NOMO-1 (cell line): ENCODE measurements around the gene PSMD12.
"Not testable (repeated sequence)": the region's sequence is repeated elsewhere in the genome, so short reads cannot be mapped to it uniquely, and the experiment has no call there.

ENCODE experiments used
- DNase-seq, 2 experiments: peaks; one replicate each; lab custom pipeline; 2025; ENCODE audit not compliant: unreplicated experiment in 2 of 2; lab: John Stamatoyannopoulos, UW

PSMD12 gene

DNA sequence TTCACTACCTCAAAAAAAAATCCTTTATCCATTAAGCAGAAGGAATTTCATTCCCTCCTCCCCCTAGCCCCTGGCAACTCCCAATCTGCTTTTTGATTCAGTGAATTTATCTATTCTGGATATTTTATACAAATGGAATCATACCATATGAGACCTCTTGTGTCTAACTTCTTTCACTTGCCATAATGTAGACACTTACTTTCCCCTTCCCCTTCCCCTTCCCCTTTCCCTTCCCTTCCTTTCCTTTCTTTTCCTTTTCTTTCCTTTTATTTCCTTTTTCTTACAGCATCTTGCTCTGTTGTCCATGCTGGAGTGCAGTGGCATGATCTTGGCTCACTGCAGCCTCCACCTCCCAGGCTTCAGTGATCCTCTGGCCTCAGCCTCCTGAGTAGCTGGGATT is 50.5 kb downstream of the PSMD12 start:
- no peak for DNase-seq

DNA sequence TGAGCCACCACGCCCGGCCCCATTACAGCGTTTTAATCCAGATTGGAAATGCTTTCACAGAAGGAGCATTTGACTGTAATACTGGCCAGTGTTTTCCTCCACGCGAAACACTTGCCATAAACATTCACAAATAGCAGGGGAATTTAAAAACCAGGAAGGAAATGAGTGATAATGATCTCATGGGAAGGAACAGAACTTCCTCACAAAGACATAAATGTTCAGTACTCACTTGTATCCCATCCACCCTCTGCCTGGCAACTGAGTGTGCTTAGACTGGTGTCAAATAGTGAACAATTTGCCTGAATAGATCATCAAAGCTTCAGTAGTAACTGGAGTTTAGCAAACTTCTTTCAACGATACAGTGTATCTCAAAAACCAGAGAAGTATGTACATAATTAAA is 54.1 kb downstream of the PSMD12 start:
- peak in 1 of 2 experiments; percentile 30 for DNase-seq

DNA sequence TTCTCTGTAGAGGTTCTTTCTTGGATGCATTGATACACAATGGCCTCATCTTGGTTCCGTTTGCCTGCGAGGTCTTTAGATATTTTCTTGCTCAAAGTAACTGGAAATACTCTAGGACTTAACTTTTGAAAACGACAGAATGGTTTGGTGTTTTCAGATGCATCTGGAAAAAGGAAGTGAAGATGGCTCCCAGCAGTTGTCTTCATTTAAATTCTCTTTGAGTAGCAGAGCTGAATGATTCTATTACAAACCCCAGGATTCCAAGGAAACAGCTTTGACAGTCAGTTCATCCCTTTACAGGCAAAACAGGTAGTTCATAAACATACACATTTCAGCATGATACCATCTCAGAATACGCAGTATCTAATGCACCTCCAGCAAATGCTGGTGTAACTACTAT is 54.8 kb downstream of the PSMD12 start:
- DNase-seq: peak in 1 of 2 experiments; percentile 41

DNA sequence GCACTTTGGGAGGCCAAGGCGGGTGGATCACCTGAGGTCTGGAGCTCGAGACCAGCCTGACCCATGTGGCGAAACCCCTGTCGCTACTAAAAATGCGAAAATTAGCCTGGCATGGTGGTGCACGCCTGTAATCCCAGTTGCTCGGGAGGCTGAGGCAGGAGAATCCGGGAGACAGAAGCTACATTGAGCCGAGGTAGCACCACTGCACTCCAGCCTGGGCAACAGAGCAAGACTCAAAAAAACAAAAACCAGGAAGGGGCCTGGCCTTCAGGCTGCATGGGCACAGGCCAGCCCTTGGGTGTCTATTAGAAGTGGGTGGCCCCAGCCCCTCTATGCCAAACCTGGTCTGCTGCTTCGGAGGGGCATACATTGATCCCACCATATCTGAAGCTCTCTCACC is 56.0 kb downstream of the PSMD12 start:
- no peak for DNase-seq

DNA sequence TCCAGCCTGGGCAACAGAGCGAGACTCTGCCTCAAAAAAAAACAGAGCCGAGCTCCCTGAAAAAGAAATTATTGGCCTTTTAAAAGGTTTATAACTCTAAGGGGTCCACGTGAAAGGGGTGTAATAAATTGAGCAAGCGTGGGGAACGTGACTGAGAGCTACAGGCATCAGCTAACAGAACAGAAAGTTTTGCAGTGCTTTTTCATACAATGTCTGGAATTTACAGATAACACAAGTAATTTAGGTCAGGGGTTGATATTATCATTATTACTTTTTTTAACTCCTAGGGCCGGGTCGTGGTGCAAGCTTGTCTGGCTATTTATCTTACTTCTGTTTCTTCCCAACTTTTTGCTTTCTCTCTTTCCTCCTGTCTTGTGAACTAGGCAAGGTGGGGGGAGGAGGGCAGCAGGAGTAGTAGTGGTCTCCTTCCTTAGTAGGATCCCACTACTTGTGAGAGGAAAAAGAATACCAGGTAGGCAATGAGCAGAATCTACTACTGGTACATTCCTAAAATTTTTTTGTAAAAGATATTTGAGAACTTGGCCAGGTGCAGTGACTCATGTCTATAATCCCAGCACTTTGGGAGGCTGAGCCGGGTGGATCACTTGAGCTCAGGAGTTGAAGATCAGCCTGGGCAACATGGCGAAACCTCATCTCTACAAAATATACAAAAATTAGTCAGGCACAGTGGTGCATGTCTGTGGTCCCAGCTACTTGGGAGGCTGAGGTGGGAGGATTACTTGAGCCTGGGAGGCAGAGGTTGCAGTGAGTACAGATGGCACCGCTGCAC is 60.7 kb downstream of the PSMD12 start:
- not testable (repeated sequence) for DNase-seq

DNA sequence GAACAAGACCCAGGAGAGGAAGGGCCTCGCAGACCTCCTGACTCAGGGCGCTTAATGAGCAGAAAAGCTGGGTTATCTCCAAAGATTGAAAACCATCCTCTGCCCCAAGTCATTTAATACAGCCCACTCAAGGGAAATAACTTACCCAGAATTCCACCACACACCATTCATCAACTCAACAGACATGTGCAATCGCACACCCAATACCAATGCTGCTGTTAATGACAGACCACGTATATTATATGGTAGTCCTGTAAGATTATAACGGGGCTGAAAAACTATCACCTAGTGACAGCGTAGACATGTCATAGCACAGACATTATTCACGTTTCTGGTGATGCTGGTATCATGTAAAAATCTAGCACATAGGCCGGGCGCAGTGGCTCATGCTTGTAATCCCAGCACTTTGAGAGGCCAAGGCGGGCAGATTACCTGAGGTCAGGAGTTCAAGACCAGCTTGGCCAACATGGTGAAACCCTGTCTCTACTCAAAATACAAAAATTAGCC is 68.9 kb downstream of the PSMD12 start:
- no peak for DNase-seq

DNA sequence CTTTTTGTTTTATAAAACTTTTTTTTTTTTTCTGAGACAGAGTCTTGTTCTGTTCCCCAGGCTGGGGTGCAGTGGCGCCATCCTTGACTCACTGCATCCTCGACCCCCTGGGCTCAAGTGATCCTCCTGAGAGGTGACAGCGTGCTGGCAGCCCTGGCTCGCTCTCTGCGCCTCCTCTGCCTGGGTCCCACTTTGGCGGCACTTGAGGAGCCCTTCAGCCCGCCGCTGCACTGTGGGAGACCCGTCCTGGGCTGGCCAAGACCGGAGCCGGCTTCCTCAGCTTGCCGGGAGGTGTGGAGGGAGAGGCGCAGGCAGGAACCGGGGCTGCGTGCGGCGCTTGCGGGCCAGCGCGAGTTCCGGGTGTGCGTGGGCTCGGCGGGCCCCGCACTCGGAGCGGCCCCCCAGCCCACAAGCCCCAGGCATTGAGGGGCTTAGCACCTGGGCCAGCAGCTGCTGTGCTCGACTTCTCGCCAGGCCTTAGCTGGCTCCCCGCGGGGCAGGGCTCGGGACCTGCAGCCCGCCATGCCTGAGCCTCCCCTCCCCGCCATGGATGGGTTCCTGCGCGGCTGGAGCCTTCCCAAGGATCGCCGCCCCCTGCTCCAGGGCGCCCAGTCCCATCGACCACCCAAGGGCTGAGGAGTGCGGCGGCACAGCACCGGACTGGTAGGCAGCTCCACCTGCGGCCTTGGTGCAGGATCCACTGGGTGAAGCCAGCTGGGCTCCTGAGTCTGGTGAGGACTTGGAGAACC is 71.8 kb downstream of the PSMD12 start:
- DNase-seq: no peak

DNA sequence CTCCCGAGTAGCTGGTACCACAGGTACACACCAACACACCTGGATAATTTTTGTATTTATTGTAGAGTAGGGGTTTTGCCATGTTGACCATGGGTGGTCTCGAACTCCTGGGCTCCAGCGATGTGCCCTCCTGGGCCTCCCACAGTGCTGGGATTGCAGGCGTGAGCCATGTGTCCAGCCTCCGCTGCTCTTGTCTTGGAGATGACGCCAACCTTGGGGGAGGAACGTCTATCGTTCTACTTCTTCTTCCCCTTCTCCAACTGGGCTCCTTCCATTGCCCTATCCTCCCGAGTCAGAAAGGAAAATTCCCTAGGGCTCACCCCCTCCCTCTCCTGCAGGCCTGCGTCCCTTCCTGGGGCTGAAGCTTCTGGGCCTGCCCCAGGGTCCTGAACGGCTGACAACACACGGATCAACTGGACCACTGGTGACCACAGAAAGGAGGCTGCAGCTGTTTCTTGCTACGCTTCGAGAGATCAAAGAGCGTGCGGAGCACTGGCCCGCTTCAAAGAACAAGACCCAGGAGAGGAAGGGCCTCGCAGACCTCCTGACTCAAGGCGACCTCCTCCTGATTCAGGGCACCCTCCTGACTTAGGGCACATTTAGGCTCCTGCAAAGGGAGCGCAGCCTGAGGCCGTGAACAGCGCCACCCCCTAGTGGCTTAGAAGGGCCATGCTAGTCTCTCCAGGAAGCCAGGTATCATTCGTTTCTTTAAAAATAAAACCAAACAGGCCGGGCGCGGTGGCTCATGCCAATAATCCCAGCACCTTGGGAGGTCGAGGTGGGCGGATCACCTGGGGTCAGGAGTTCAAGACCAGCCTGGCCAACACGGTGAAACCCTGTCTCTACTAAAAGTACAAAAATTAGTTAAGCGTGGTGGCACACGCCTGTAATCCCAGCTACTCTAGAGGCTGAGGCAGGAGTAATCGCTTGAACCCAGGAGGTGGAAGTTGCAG is 72.8 kb downstream of the PSMD12 start:
- DNase-seq: peak; percentile 90 to 92

DNA sequence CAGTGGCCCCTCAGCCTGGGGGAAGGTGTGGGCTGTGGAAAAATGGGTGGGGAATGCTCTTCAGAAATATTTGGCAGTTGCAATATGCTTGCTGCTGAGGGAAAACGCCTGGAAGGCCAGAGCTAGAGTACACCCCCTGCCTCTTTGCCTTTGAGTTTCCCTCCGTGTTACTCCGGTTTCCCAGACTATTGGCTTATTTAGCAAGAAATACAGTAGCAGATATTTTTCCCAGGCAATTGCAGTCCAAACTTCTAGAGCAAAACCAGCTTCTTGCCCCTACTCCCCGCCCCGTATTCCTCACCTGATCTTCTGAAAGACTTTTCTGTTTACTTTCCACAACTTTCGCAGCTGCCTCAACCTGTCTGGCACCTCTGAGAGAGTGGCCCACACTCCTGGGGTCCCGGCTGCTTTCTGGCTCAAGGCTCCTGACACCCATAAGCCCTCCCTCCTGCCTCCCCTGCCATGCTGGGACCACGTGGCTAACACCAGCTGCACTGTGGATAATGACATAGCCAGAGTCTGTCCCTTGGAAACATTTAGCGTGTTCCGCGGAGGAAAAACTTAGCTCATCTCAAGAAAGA is 75.6 kb downstream of the PSMD12 start:
- no peak for DNase-seq

DNA sequence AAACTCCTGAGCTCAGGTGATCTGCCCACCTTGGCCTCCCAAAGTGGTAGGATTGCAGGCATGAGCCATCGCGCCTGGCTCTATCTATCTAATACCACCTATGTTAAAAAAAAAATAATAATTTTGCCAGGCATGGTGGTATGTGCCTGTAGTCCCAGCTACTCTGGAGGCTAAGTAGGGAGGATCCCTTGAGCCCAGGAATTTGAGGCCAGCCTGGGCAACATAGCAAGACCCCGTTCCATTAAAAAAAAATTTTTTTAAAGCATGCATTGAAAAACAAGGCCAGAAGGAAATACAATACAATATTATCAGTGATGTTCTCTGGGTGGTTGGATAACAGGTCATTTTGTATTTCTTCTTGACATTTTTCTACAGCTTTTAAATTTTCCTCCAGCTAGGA is 76.1 kb downstream of the PSMD12 start:
- DNase-seq: no peak

DNA sequence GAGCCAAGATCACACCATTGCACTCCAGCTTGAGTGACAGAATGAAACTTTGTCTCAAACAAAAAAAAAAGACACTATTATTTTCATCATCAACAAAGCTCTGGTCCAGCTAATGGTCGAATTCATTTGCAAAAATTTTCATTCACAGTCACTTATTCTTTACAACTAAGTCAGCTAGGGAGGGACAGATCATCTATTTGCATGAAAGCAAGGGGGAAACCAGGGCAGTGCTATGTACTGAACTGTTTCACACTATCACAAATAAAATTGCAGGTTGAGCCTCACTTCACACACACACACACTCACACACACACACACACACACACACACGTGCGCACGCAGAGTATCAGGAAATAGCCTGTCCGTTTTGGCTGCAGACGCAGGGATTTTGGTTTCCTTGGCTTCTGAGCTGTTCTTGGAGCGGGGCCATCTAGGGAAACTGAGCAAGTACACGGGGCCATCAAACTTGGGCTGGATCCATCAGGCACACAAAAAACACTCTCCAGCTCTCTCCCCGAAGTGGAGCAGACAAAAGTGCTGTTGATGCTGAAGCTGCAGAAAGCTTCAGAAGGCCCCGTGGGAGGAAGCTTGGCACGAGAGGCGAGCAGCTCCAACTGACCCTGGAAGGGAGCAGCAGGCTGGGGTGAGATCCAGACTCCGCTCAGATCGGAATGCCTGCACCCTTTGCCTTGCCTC is 77.0 kb downstream of the PSMD12 start:
- DNase-seq: no peak
